Bronchial epithelial cell (primary cell): ENCODE measurements around the gene S100P. TPM values are rescaled to one million over a fixed set of nuclear protein-coding genes. Genes with fewer than 3 reads are reported as not detected.
"Not testable (repeated sequence)": the region's sequence is repeated elsewhere in the genome, so short reads cannot be mapped to it uniquely, and the experiment has no call there.

ENCODE experiments used
- DNase-seq: peaks from one replicate; pipeline ENCODE4 v3.0.0-alpha.2; 2010; ENCODE audit warnings: low read depth
- FAIRE-seq: peaks from 2 replicates; lab custom pipeline; 2011; peaks lifted over from hg19 to GRCh38; lab: Jason Lieb, UNC
- H3K27me3 ChIP-seq: 2 replicates; pipeline ENCODE4 v1.5.1; 2011; ENCODE audit warnings: low read length; ENCODE audit not compliant: control insufficient read depth, insufficient read depth
- H3K36me3 ChIP-seq: 2 replicates; pipeline ENCODE4 v1.5.1; 2011; ENCODE audit warnings: low read length; ENCODE audit not compliant: control insufficient read depth, insufficient read depth
- H3K4me3 ChIP-seq: 2 replicates; pipeline ENCODE4 v1.5.1; 2011; ENCODE audit warnings: mild to moderate bottlenecking, low read depth, low read length, control low read depth
- CTCF ChIP-seq: IDR thresholded peaks from 2 replicates; pipeline ENCODE4 v1.5.1; 2011; ENCODE audit warnings: mild to moderate bottlenecking, moderate library complexity, low read length, control low read depth, inconsistent platforms; ENCODE audit not compliant: insufficient read depth, severe bottlenecking
- total RNA-seq: library from RNA; depleted of rRNA; stranded (reverse); fragments of >200 nt; gene quantifications from 2 replicates; pipeline ENCODE4 v1.2.1, GENCODE V29; 2014

S100P gene
- 641 and 928 TPM in 2 replicates for total RNA-seq

- Histone ChIP-seq H3K36me3 (peaks cover 4% of the 10 kb centered on the region), H3K4me3 (peak within 1 kb of the TSS; percentile 49), H3K27me3 (no peaks in the 10 kb centered on the region)
- DNase-seq (no peak), FAIRE-seq (peak; percentile 96)
- TF ChIP-seq CTCF: no peak
Observed at GRCh38 chr4:6693231-6694176, at the start of gene S100P. S100P (plus strand) TSS chr4:6693878; CDS start chr4:6693933, 55 bp downstream.

GRCh38 chr4:6644792-6645530, 48.7 kb upstream of the S100P start:
- peaks cover 7% of the 10 kb centered on the region for H3K36me3 ChIP-seq
- H3K27me3 ChIP-seq: no peaks in the 10 kb centered on the region
- no peak for FAIRE-seq
- TF ChIP-seq CTCF: no peak
- no peak for DNase-seq
- no peak overlapping the region for H3K4me3 ChIP-seq

- Histone ChIP-seq H3K36me3 (peaks cover 7% of the 10 kb centered on the region), H3K27me3 (no peaks in the 10 kb centered on the region), H3K4me3 (no peak overlapping the region)
- DNase-seq (no peak), FAIRE-seq (no peak)
- no peak for TF ChIP-seq CTCF
Observed at GRCh38 chr4:6647169-6647568, 46.5 kb upstream of the S100P start.

- peaks cover 5% of the 10 kb centered on the region for H3K36me3 ChIP-seq
- no peak overlapping the region for H3K4me3 ChIP-seq
- no peak for TF ChIP-seq CTCF
- DNase-seq (no peak), FAIRE-seq (peak; percentile 23)
- no peaks in the 10 kb centered on the region for H3K27me3 ChIP-seq
Observed at GRCh38 chr4:6647582-6648230, 46.0 kb upstream of the S100P start.

- DNase-seq (no peak), FAIRE-seq (no peak)
- H3K4me3 ChIP-seq: no peak overlapping the region
- H3K36me3 ChIP-seq: no peaks in the 10 kb centered on the region
- H3K27me3 ChIP-seq: no peaks in the 10 kb centered on the region
- TF ChIP-seq CTCF: no peak
Observed at GRCh38 chr4:6649216-6649615, 44.5 kb upstream of the S100P start.

- H3K27me3 ChIP-seq, DNase-seq, H3K36me3 ChIP-seq, H3K4me3 ChIP-seq, FAIRE-seq: not testable (repeated sequence)
Observed at GRCh38 chr4:6654211-6654610, 39.5 kb upstream of the S100P start.

- FAIRE-seq, H3K27me3 ChIP-seq, H3K4me3 ChIP-seq, DNase-seq, H3K36me3 ChIP-seq: not testable (repeated sequence)
Observed at GRCh38 chr4:6655291-6655690, 38.4 kb upstream of the S100P start.
